Activated T-cell treated with anti-CD3 and anti-CD28 coated beads for 4 hours (primary cell): Measurements from ENCODE around the gene SERPINF2.
"Not testable (repeated sequence)": the region's sequence is repeated elsewhere in the genome, so short reads cannot be mapped to it uniquely, and the experiment has no call there.

Source experiments
- DNase-seq: peaks from one replicate; pipeline ENCODE4 v3.0.0-alpha.2; 2020

The SERPINF2 gene

GRCh38 chr17:1736348-1737281 is 6.1 kb upstream of the SERPINF2 start:
- no peak for DNase-seq

- no peak for DNase-seq
Measured at GRCh38 chr17:1737531-1738291, 5.0 kb upstream of the SERPINF2 start.

- DNase-seq, result not testable (repeated sequence)
Measured at GRCh38 chr17:1741899-1742298, 772 bp upstream of the SERPINF2 start.

- no peak for DNase-seq
Measured at GRCh38 chr17:1743088-1743439, 393 bp downstream of the SERPINF2 start.

GRCh38 chr17:1744551-1745512 is 2.2 kb downstream of the SERPINF2 start:
- no peak for DNase-seq

- DNase-seq, result no peak
Measured at GRCh38 chr17:1745513-1746020, 2.9 kb downstream of the SERPINF2 start.

GRCh38 chr17:1746975-1747543 is 4.4 kb downstream of the SERPINF2 start:
- DNase-seq, result no peak

GRCh38 chr17:1750628-1751027 is 8.0 kb downstream of the SERPINF2 start:
- DNase-seq, result no peak

GRCh38 chr17:1752425-1753262 is 10.0 kb downstream of the SERPINF2 start:
- DNase-seq, result no peak

- DNase-seq, result no peak
Measured at GRCh38 chr17:1753767-1754429, 11.2 kb downstream of the SERPINF2 start.

- no peak for DNase-seq
Measured at GRCh38 chr17:1754430-1755112, 11.9 kb downstream of the SERPINF2 start.

GRCh38 chr17:1755252-1755826 is 12.7 kb downstream of the SERPINF2 start:
- DNase-seq, result no peak

- no peak for DNase-seq
Measured at GRCh38 chr17:1755827-1756262, 13.2 kb downstream of the SERPINF2 start.

- no peak for DNase-seq
Measured at GRCh38 chr17:1758807-1759206, 16.1 kb downstream of the SERPINF2 start.

GRCh38 chr17:1759529-1759928 is 16.9 kb downstream of the SERPINF2 start:
- DNase-seq, result no peak

GRCh38 chr17:1762233-1762900 is 19.7 kb downstream of the SERPINF2 start:
- DNase-seq, result no peak

- no peak for DNase-seq
Measured at GRCh38 chr17:1762901-1763898, 20.5 kb downstream of the SERPINF2 start.

GRCh38 chr17:1764284-1764683 is 21.6 kb downstream of the SERPINF2 start:
- DNase-seq, result peak; percentile 19
